ENCODE measurements around the gene FNDC11.
"Not testable (repeated sequence)": the region's sequence is repeated elsewhere in the genome, so short reads cannot be mapped to it uniquely, and the experiment has no call there.

The FNDC11 gene

DNA sequence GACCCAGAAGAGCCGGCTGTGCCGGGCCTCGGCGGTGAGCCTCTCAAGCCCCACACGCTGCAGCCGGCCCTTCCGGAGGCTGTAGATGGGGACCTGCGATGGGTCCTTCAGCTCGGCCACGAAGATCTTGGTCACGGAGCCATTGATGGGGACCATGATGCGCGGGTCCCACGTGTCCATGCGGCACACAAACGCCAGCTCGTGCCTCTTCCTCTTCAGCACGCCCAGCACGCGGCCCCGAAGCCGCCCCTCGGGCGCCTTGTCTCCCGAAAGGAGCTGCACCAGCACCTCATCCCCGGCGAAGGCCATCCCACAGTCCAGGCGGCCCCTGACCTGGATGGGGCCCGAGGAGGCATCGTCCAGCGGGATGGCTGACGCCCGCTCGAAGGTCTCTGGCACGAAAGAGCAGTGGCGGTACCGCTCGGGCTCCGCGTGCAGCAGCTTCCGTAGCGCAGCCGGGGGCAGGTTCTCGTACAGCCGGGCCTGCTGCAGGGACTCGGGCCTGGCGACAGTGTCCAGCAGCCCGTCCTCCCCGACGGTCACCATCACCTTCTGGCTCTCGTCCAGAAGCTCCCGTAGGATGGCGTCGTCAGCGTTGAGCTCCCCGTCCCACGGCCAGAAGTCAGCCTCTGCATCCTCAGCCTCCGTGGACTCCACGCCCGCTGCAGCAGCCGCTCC is 11.2 kb downstream of the FNDC11 start:
- no peak for DNase-seq (ENCODE audit: insufficient read length, low spot score)
- FAIRE-seq: no peak

DNA sequence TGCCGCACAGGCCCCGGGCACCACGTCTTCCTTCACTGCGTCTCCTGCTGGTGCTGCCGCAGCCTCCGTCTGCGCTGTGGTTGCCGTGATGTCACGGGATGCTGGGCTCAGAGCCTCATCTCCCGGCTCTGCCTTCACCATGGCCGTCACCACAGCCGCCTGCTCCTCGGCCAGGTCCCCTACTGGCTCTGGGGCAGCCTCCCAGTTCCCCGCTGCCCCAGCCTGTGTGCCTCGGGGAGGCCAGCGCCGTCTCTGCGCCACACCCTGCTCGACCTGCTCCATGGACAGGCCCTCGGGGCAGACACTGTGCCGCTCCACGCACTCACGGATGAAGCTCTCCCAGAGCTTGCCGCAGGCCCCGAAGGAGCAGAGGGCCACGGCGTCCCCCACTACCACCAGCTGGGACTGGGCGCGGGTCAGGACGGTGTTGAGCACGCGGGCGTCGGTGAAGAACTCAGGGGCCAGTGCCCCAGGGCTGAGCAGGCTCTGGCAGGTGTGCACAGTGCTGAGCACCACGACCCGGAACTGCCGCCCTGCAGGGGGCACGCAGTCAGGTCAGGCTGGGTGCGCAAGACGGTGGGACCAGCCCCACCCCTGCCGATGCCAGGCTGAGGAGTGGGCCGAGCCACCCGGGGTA is 11.9 kb downstream of the FNDC11 start:
- FAIRE-seq (no peak), DNase-seq (ENCODE audit: insufficient read length, low spot score) (no peak)

DNA sequence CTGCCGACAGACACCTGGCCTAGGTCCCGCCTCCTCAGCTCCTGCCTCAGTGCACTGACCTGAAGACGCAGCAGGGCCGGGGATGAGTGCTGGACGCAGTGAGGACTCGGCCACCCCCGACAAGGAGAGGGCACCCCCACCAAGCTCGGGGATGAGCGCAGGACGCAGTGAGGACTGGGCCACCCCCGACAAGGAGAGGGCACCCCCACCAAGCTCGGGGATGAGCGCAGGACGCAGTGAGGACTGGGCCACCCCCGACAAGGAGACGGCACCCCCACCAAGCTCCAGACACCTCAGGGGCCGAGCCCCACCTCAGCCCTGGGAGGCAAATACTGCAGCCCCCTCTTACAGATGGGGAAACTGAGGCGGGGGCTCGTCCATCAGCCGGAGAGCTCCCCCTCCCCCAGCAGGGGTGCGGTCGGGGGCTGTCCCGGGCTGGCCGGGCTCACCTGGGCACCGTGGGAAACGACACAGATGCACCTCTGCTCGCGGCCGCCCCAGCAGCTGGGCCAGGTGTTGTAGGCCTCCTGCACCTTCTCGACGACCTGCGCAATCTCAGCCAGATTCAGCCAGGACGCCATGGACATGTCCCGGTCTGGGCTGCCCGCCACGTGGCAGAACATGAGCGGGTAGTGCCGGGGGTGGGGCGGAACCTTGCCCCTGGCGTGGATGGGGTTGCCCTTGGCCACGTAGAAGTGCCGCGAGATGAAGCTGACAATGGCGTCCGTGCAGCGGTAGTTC is 12.6 kb downstream of the FNDC11 start:
- FAIRE-seq (no peak), DNase-seq (ENCODE audit: insufficient read length, low spot score) (no peak)

DNA sequence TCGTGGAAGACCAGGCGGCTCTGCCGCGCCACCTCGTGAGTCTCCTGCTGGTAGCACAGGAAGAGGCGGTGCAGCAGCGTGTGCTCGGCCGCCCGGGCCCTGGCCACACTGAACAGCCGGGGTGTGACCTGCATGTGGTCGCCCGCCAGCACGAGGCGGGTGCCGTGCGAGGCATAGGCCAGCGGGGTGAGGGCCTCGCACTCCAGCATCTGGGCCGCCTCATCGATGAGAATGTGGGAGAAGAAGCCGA is 13.1 kb downstream of the FNDC11 start:
- FAIRE-seq: no peak
- DNase-seq (ENCODE audit: insufficient read length, low spot score): no peak

DNA sequence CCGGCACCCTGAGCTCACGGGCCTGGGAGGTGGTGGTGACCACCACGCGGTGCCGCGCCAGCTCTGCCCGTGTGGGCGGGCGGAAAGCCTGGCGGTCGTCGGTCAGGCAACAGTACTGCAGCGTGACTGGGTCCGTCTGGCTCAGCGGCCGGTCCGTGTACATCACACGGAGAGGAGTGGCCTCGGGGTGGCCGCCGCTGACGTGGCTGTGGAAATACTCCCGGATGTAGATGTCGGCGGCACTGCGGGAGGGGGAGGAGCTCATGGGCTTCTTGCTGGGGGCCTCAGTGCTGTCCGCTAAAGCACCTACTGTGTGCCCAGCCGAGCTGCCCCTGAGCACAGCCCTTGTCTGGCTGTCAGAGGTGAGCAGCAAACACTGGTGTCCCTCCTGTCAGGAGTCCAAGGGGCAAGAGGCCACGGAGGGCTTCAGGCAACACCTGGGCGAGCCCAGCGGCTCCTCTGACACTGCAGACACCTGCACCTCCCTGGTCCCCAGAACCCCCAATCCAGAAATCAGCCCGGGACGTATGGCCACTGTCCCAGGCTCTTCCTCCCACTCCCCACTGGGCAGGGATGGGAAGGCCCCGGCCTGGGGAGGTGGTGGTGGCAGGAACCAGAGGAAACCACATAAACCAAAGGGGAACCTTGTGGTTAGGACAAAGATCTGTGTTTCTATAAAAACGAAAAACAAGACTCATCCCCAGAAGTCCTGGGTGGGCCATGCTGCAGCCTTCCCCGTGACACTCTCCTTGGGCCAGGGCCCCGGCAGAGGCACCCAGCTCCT is 13.6 kb downstream of the FNDC11 start:
- FAIRE-seq (peak; percentile 98), DNase-seq (ENCODE audit: insufficient read length, low spot score) (peak; percentile 72)

DNA sequence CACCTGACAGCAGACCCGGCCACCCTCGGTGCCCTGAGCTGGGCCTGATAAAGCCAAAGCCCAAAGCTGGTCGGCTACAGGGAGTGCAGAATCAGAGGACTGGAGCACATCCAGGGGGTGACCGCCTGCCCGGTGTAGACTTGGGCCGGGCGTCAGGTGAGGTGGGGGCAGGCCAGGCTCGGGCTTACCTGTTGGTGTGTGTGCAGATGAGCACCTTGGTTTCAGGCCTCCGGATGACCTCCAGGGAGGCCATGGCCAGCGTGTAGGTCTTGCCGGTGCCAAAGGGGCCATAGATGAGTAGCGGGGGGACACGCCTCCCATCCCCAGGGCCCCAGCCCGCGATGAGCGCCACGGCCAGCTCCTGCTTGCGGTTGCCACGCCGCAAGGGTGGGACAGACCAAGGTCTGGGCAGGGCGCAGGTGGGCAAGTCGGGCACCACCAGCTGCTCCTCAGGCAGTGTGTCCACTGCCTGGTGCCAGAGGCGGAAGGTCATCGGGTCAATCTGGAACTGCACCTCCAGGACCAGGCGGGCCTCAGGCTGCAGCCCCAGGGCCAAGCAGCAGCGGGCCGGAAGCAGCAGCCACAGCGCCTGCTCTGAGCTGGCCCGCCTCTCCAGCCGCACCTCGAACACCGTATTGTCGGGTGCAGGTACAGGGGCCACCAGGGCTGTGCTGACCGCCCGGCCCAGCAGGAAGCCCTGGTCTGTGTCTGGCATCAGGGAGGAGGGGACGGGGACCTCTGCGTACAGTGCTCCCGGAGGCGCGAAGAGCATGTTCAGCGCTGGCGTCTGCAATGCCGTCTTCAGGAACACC is 14.4 kb downstream of the FNDC11 start:
- no peak for DNase-seq (ENCODE audit: insufficient read length, low spot score)
- FAIRE-seq: no peak

DNA sequence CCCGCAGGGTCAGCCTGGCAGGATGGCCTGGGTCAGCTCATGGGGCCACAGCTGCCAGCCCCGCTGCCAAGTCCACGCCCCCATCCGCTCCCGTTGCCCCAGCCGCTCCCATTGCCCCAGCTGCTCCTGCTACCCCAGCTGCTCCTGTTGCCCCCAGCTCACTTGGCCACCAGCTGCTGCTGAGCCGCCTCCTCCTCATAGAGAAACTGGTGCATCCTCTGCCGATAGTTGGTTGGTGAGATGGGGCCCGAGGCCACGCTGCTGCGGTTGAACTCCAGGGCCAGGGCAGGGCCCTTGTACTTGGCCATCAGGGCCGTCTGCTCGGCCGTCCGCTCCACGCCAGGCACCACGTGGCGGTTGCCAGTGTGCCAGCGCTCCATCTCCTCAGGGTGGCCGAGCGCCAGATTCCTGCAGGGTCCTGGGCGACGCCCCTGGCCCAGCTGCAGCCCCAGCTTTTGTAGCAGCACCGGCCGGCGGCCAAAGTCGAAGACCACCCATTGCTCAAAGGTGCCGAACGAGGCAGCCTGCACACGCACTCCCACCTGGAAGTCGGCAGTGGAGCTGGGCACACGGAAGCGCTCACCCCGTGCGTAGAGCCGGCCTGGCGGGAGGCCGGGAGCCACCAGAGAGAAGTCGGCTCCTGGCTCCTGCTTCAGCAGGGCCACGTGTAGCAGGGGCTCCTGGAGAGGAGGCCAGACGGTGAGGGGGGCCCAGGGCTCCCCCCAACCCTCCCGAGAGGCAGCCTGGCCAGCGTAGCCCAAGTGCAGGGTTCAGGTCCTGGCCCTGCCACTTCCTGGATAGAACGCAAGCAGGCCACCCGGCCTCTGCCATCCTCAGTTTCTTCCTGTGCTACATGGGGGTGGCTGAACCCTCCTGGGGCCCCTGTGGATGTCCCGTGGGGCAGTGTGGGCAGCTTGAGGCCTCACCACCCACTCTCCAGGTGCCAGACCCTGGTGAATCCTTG is 15.3 kb downstream of the FNDC11 start:
- DNase-seq (ENCODE audit: insufficient read length, low spot score) (no peak), FAIRE-seq (no peak)

DNA sequence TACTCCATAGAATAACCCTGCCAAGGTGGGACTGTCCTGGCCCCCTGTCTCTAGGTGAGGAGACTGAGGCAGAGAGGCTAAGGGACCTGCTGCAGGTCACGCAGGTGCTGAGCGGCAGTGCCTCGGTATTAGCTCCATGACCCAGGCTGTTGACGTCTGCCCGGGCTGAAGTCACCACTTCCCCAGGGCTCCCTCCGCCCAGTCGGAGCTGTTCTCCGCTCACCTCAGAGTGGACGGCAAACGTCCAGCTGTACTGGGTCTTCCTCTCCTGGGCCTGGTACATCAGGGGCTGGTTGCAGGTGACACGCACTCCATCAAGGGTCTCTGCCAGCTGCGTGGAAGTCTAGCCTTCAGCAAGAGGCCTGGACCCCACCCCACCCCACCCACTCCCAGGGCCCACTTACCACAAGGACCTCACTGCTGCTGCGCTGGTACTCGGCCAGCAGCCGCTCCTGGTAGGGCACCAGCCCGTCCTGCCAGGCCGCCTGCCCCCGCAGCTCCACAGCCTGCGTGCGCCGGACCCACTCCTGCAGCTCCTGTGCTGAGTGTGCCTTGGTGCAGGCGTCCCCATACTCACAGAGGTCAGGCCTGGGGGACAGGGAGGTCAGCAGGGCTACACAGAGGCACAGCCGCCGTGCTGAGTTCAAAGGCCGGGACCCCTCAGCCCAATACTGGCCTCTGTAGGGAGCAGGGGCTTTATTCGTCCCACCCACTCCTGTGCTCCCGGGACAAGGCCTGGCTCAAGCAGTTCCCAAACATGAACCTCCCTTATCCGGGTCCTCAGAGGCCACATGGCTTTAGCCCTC is 16.5 kb downstream of the FNDC11 start:
- FAIRE-seq: no peak
- no peak for DNase-seq (ENCODE audit: insufficient read length, low spot score)

DNA sequence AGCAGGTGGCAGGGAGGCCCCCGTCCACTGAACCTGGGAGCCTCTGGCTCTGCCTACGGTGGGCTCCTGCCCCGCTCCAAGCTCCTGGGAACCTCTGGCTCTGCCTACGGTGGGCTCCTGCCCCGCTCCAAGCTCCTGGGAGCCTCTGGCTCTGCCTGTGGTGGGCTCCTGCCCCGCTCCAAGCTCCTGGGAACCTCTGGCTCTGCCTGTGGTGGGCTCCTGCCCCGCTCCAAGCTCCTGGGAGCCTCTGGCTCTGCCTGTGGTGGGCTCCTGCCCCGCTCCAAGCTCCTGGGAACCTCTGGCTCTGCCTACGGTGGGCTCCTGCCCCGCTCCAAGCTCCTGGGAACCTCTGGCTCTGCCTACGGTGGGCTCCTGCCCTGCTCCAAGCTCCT is 17.1 kb downstream of the FNDC11 start:
- not testable (repeated sequence) for DNase-seq (ENCODE audit: insufficient read length, low spot score); FAIRE-seq

DNA sequence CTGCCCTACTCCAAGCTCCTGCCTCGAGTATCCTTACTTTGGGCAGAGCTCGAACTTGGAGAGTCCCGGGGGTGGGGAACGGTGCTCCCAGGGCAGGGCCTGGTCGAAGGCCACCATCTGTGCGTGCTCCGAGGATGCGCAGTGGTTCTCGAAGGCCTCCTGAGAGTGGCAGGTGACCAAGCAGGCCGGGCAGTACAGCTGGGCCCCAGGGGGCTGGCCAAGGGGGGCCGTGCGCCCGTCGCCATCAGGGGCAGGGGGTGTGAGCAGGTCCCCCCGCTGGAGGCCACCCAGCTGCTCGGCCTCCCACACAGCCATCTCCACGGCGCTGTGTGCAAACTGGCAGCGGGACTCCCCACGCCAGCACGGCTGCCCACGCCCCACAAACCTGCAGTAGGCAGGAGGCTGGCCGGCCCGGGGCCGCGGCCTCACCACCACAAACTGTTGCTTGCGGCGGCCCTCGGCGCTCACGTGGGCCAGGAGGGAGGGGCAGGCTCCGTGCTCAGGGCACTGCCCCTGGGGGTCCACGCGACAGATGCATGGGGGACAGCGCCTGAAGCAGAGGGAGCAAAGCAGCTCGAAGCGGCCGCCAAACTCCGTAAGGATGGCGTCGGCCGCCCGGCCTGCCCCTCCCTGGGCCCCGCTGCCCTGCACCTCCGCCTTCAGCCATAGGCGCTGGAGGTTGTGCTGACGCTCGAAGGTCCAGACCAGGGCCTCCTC is 18.3 kb downstream of the FNDC11 start:
- no peak for FAIRE-seq

DNA sequence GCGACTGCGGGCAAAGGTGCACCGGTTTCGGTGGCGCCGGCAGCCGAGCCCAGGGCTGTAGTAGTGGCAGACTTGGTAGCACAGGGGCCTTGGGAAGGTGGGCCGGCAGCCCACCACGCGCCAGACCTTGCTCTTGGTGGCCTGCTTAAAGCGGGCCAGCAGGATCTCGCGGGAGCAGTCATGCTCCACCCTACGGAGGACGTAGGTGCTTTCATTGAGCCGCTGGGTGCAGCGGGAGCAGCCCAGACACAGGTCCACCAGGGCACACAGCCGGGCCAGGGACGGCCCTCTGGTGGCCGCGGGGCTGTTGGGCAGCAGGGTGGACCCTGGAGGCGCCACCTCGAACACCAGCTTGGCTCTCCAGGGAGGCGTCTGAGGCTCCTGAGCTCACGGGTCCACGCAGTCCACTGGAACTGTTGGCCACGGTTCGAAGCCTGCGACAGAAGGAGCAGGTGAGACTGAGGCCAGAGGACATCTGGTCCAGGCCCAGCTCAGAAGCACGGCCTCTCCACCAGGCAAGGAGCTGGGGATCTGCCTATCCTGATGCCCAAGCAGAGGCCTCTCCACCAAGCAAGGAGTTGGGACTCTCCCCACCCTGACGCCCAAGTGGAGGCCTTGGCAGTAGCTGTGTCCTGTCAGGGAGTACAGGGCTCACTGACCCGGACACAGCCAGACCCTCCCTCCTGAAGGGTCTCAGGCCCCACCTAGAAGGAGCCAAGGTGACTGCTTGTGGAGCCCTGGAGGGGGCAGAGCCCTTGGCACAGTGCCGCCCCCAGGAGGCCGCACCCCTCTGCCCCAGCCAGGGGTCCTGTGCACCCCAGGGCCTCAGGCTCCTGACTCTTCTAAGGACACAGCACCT is 19.1 kb downstream of the FNDC11 start:
- DNase-seq (ENCODE audit: insufficient read length, low spot score) (no peak), FAIRE-seq (no peak)

More for the DNA sequence above, 18.3 kb downstream of the FNDC11 start:
- DNase-seq (ENCODE audit: insufficient read length, low spot score): no peak

DNA sequence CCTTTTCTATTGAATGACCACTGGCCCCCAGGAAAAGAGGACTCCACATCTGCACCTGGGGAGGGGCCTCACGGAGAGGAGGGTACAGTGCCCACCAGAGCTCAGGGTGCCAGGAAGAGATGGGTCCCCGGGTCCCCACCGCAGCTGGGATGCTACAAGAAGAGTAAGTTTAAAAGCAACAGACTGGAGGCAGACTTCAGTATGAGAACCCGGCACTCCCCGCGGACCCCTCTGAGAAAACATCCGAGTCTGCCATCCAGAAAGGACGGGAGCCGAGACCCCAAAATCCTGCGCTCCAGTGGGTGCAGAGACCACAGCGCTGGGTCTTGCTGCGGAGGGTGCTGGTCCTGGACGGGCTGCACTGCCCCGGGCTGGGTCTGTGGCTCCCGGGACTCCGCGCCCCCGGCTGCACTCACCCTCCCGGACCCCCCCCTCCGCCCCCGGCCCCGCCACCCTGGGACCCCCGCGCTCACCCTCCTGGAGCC is 19.7 kb downstream of the FNDC11 start:
- DNase-seq (ENCODE audit: insufficient read length, low spot score) (no peak), FAIRE-seq (no peak)

DNA sequence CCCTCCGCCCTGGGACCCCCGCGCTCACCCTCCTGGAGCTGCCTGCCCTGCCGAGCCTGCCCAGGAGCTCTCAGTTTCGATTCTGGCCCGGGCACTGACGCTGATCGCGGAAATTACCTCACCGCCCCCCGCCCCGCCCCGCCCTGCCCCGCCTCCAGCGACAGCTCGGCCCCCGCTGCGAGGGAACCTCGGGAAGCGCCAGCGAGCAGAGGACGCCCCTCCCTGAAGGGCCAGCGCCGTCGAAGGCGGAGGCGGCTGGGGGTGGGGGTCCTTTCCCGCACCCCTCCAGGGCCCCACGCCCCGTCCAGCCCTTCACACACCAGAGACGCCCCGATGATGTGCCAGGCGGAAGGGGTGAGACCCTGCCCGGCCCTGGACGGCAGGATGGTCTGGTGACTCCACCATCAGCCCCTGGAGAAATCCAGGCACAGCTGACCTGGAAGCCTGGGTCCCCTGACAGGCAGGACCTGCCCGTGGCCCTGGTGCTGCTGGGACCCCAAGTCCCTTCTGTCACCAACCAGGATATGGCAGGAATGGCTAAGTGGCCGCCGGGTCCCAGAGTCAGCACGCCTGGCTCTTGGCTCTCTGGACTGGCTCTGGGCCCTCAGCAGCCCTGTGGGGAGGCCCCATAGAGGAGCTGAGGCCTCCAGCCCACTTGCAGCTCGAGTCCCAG is 20.3 kb downstream of the FNDC11 start, which contains the start of gene HELZ2:
Gene HELZ2 (minus strand): TSS at position 84 of the 673 bp plus-strand sequence. CDS start 1,854 bp downstream, outside the sequence.
- FAIRE-seq (no peak), DNase-seq (ENCODE audit: insufficient read length, low spot score) (peak; percentile 91)

DNA sequence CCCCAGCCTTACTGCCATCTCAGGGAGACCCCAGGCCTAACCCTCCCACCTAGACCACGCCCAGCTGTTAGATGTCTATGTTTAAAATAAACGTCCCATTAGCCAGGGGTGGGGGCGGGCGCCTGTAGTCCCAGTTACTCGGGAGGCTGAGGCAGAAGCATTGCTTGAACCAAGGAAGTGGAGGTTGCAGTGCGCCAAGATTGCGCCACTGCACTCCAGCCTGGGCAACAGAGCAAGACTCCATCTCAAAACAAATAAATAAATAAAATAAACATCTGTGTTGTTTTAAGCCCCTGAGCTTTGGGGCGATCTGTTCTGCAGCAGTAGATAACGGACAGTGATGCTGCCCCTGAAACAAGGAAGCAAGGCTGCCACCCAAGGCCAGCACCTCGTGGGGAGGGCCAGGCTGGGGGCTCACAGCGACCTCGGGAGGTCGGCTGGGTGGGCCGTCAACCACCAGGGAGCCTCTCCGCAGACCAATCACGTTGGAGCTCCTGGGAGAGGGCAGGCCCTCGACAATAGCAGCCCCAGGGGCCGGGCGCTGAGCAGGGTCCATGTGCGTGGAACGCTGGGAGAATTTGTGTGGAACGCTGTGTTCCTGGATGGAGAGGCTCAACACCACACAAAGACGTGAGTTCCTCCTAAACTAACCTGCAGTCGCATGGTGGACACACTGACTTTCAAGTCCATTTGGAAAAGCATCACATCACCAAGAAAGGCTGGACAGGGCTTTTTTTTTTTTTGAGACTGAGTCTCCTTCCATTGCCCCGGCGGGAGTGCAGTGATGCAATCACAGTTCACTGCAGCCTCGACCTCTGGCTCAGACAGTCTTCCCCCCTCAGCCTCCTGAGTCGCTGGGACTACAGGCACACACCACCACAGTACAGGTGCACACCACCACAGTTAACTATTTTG is 21.1 kb downstream of the FNDC11 start:
- DNase-seq (ENCODE audit: insufficient read length, low spot score) (no peak), FAIRE-seq (no peak)

DNA sequence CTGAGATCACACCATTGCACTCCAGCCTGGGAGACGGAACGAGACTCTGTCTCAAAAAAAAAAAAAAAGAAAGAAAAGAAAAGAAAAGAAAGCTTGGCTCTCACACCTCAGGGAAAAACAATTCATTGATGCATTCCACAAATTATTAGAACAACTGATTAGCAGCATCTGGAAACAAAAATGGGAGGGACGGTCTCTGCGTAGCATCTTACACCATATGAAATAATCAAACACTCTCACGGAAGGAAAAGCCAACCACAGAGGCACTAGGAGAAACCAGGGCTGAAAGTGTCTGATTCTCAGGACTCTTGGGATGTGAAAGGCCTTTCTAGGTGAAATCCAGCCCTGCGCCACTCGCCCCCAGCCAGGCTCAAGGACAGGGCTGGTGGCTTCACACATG is 22.4 kb downstream of the FNDC11 start:
- DNase-seq (ENCODE audit: insufficient read length, low spot score) (no peak), FAIRE-seq (no peak)

Data from GM19239 (cell line).